Measurements from ENCODE around the gene LCLAT1.

DNA sequence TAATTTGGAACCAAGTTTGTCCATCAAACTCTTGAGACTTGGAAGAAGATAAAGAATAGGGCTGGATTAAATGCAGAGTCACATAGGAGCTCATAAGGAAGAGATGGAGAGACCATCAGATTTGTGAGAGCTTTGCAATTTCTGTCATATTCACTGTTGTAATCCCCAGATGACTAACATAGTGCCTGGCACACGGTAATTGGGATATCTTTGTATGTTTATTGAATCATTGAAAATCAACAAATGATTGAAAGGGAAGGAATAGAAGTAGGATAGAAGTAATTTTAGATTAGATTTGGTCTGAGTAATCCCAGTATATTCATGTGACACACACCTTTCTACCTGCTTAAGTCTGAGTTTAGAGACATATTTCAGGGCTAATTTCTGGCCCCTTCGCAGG is 75.4 kb downstream of the LCLAT1 start:
- TF ChIP-seq CTCF (IDR thresholded peaks at IDR 0.05; ENCODE audit: insufficient read depth, low read length, poor library complexity, severe bottlenecking) (no peak), EZH2phosphoT487 (conservative IDR thresholded peaks at IDR 0.05; ENCODE audit: low read length) (no peak)
